H1 (cell line): ENCODE measurements around the gene DLL4. TPM values are rescaled to one million over a fixed set of nuclear protein-coding genes. Genes with fewer than 3 reads are reported as not detected.

Experiments used
- CTCF ChIA-PET: fragments of 300-600 bp; sonication (Branson Sonifier 250); formaldehyde crosslinking; loops from one replicate; lab custom pipeline; 2021; ENCODE audit not compliant: partially characterized antibody; lab: Charles Lee
- POLR2A ChIA-PET: fragments of 300-600 bp; sonication (Branson Sonifier 250); formaldehyde crosslinking; loops from one replicate; lab custom pipeline; 2021; ENCODE audit warnings: inconsistent platforms; ENCODE audit not compliant: partially characterized antibody; lab: Charles Lee
- DNase-seq, 2 experiments: peaks; one replicate each; pipeline versions ENCODE4 v3.0.0 to v3.0.0-alpha.2; 2010 to 2022; ENCODE audit warnings: low spot score in 2 of 2, low read depth in 1 of 2, mixed read lengths in 1 of 2
- FAIRE-seq: peaks from 2 replicates; lab custom pipeline; 2011; peaks lifted over from hg19 to GRCh38; lab: Jason Lieb, UNC
- H2AFZ ChIP-seq: 2 replicates; pipeline ENCODE4 v1.8.1; 2012; ENCODE audit warnings: low read length, inconsistent platforms
- H2AK5ac ChIP-seq: 2 replicates; pipeline ENCODE4 v1.6.1; 2013; ENCODE audit warnings: low read depth, low read length
- H2BK120ac ChIP-seq: replicated peaks from 2 replicates; pipeline ENCODE3; 2013; ENCODE audit warnings: low read depth, low read length, inconsistent platforms
- H2BK12ac ChIP-seq: 2 replicates; pipeline ENCODE4 v1.6.1; 2013; ENCODE audit warnings: low read depth, low read length
- H2BK15ac ChIP-seq: 2 replicates; pipeline ENCODE4 v1.6.1; 2013; ENCODE audit warnings: low read length
- H2BK20ac ChIP-seq: 2 replicates; pipeline ENCODE4 v1.6.1; 2013; ENCODE audit warnings: low read length
- H2BK5ac ChIP-seq: 2 replicates; pipeline ENCODE4 v1.6.1; 2013; ENCODE audit warnings: low read depth, low read length
- H3K14ac ChIP-seq: 2 replicates; pipeline ENCODE4 v1.6.1; 2013; ENCODE audit warnings: inconsistent platforms; ENCODE audit not compliant: insufficient read length
- H3K18ac ChIP-seq: 2 replicates; pipeline ENCODE4 v1.6.1; 2013; ENCODE audit warnings: low read length; ENCODE audit errors: extremely low read depth
- H3K23ac ChIP-seq: 2 replicates; pipeline ENCODE4 v1.6.1; 2013; ENCODE audit warnings: inconsistent platforms; ENCODE audit not compliant: insufficient read length
- H3K23me2 ChIP-seq: 2 replicates; pipeline ENCODE4 v1.6.1; 2013; ENCODE audit warnings: low read depth, low read length
- H3K27ac ChIP-seq: 2 replicates; pipeline ENCODE4 v1.6.1; 2011; ENCODE audit warnings: low read depth, low read length, inconsistent platforms
- H3K27me3 ChIP-seq, 4 experiments: replicated peaks in 1 of 4; 1 replicate in 1 of 4; 2 replicates in 3 of 4; pipeline versions ENCODE4 v1.6.1 to v1.8.1; 2011 to 2013; ENCODE audit warnings: low read length in 3 of 4, mild to moderate bottlenecking in 3 of 4, inconsistent platforms in 2 of 4, mixed read lengths in 2 of 4, moderate library complexity in 1 of 4; ENCODE audit not compliant: control insufficient read depth in 3 of 4, insufficient read depth in 3 of 4; ENCODE audit errors: extremely low read depth in 1 of 4
- H3K36me3 ChIP-seq, 4 experiments: 2 replicates each; pipeline versions ENCODE4 v1.6.1 to v1.8.1; 2011 to 2013; ENCODE audit warnings: mild to moderate bottlenecking in 4 of 4, low read length in 3 of 4, moderate library complexity in 2 of 4, control low read depth in 1 of 4, inconsistent platforms in 1 of 4; ENCODE audit not compliant: insufficient read depth in 4 of 4, control insufficient read depth in 2 of 4
- H3K4ac ChIP-seq: replicated peaks from 2 replicates; pipeline ENCODE3; 2013; ENCODE audit warnings: low read length, low read depth, mixed read lengths, inconsistent platforms; ENCODE audit not compliant: insufficient read length
- H3K4me1 ChIP-seq, 4 experiments: replicated peaks in 1 of 4; 1 replicate in 1 of 4; 2 replicates in 3 of 4; pipeline versions ENCODE4 v1.6.1 to v1.8.1; 2011 to 2013; ENCODE audit warnings: low read length in 3 of 4, inconsistent platforms in 2 of 4, mixed read lengths in 1 of 4; ENCODE audit not compliant: insufficient read depth in 4 of 4, control insufficient read depth in 3 of 4
- H3K4me2 ChIP-seq, 2 experiments: 2 replicates each; pipeline versions ENCODE4 v1.6.1 to v1.8.1; 2011 to 2013; ENCODE audit warnings: low read depth in 2 of 2, low read length in 2 of 2, control low read depth in 1 of 2, inconsistent platforms in 1 of 2, mild to moderate bottlenecking in 1 of 2; ENCODE audit not compliant: insufficient read depth in 1 of 2
- H3K4me3 ChIP-seq, 4 experiments: fragments of 200-600, 300-600 bp in 1 of 4; sonication (generic), shearing (Covaris generic), sonication (Bioruptor Twin) in 1 of 4; 2 replicates each; pipeline versions ENCODE4 v1.5.1 to v1.8.1; 2011 to 2016; ENCODE audit warnings: low read length in 4 of 4, low read depth in 3 of 4, control low read depth in 2 of 4, inconsistent platforms in 2 of 4, mild to moderate bottlenecking in 2 of 4, mixed read lengths in 1 of 4, moderate library complexity in 1 of 4; ENCODE audit not compliant: insufficient read depth in 2 of 4; ENCODE audit errors: extremely low read depth in 1 of 4
- H3K56ac ChIP-seq: replicated peaks from 2 replicates; pipeline ENCODE3; 2013; ENCODE audit warnings: low read depth, mild to moderate bottlenecking, mixed read lengths, low read length, inconsistent platforms; ENCODE audit not compliant: insufficient read length
- H3K79me1 ChIP-seq: 2 replicates; pipeline ENCODE4 v1.6.1; 2013; ENCODE audit warnings: low read depth, low read length, control low read depth
- H3K79me2 ChIP-seq, 2 experiments: 2 replicates each; pipeline versions ENCODE4 v1.6.1 to v1.8.1; 2012 to 2013; ENCODE audit warnings: low read length in 2 of 2, mild to moderate bottlenecking in 2 of 2, inconsistent platforms in 1 of 2; ENCODE audit not compliant: insufficient read depth in 2 of 2, control insufficient read depth in 1 of 2
- H3K9ac ChIP-seq, 4 experiments: replicated peaks in 1 of 4; 1 replicate in 1 of 4; 2 replicates in 3 of 4; pipeline versions ENCODE4 v1.6.1 to v1.8.1; 2011 to 2013; ENCODE audit warnings: low read depth in 3 of 4, low read length in 3 of 4, control low read depth in 2 of 4, mild to moderate bottlenecking in 2 of 4, moderate library complexity in 2 of 4, inconsistent platforms in 1 of 4; ENCODE audit errors: extremely low read depth in 1 of 4
- H3K9me3 ChIP-seq, 2 experiments: 2 replicates each; pipeline versions ENCODE4 v1.6.1 to v1.8.1; 2012 to 2013; ENCODE audit warnings: mild to moderate bottlenecking in 2 of 2, moderate library complexity in 2 of 2, control low read depth in 1 of 2, inconsistent platforms in 1 of 2, low read depth in 1 of 2, low read length in 1 of 2, mixed read lengths in 1 of 2; ENCODE audit not compliant: insufficient read depth in 2 of 2
- H4K20me1 ChIP-seq, 2 experiments: replicated peaks in 1 of 2; 2 replicates each; pipeline versions ENCODE3 to v1.8.1; 2011 to 2013; ENCODE audit warnings: inconsistent platforms in 2 of 2, low read length in 2 of 2, mild to moderate bottlenecking in 1 of 2; ENCODE audit not compliant: insufficient read depth in 2 of 2, control insufficient read depth in 1 of 2
- H4K5ac ChIP-seq: 2 replicates; pipeline ENCODE4 v1.6.1; 2013; ENCODE audit warnings: low read length, low read depth, mixed read lengths, inconsistent platforms; ENCODE audit not compliant: insufficient read length
- H4K8ac ChIP-seq: 2 replicates; pipeline ENCODE4 v1.8.0; 2013; ENCODE audit warnings: mild to moderate bottlenecking, moderate library complexity, low read length, inconsistent platforms; ENCODE audit not compliant: insufficient read depth; ENCODE audit errors: extremely low read depth
- H4K91ac ChIP-seq: replicated peaks from 2 replicates; pipeline ENCODE3; 2013; ENCODE audit warnings: low read length, mixed read lengths, inconsistent platforms; ENCODE audit not compliant: insufficient read length
- CBX8 ChIP-seq: fragments of 300-800, 300-1000 bp; sonication (generic); IDR thresholded peaks from 2 replicates; pipeline ENCODE4 v1.7.1; 2016; ENCODE audit warnings: low read depth, low read length, borderline replicate concordance
- EP300 ChIP-seq, 2 experiments: IDR thresholded peaks; 1 replicate in 1 of 2; 2 replicates in 1 of 2; pipeline ENCODE4 v1.6.1; 2011 to 2012; ENCODE audit warnings: low read depth in 2 of 2, low read length in 2 of 2, mild to moderate bottlenecking in 2 of 2, borderline replicate concordance in 1 of 2, inconsistent platforms in 1 of 2, moderate library complexity in 1 of 2
- EZH2 ChIP-seq: fragments of 200-600 bp; sonication (generic); IDR thresholded peaks from 2 replicates; pipeline ENCODE4 v1.7.1; 2012; ENCODE audit warnings: low read depth, mild to moderate bottlenecking, moderate library complexity, low read length, inconsistent platforms; ENCODE audit not compliant: severe bottlenecking
- KDM5A ChIP-seq: fragments of 200-600 bp; IDR thresholded peaks from 2 replicates; pipeline ENCODE4 v1.7.1; 2012; ENCODE audit warnings: mild to moderate bottlenecking, low read length, inconsistent platforms, mixed read lengths
- NANOG ChIP-seq: IDR thresholded peaks from 2 replicates; pipeline ENCODE4 v1.6.1; 2011; ENCODE audit warnings: low read length, low read depth, mild to moderate bottlenecking, inconsistent platforms; ENCODE audit not compliant: insufficient read depth, poor library complexity, severe bottlenecking
- PHF8 ChIP-seq: fragments of 200-600 bp; sonication (generic); conservative IDR thresholded peaks from 2 replicates; pipeline ENCODE4 v1.7.1; 2012; ENCODE audit warnings: low read depth, mild to moderate bottlenecking, inconsistent platforms, low read length, moderate library complexity
- RBBP5 ChIP-seq: IDR thresholded peaks from 2 replicates; pipeline ENCODE4 v1.7.1; 2012; ENCODE audit warnings: low read depth, mild to moderate bottlenecking, inconsistent platforms, low read length, moderate library complexity, borderline replicate concordance
- SP4 ChIP-seq: IDR thresholded peaks from 2 replicates; pipeline ENCODE4 v1.6.1; 2012; ENCODE audit warnings: low read length, inconsistent platforms
- TAF1 ChIP-seq: IDR thresholded peaks from 2 replicates; pipeline ENCODE4 v1.6.1; 2011; ENCODE audit warnings: mild to moderate bottlenecking, low read depth, low read length
- WGBS, 2 experiments: shearing (Covaris generic) in 1 of 2; methylation state at CpG; one replicate each; pipeline versions ENCODE4 v1.1.6 to v1.1.7; 2013 to 2015; ENCODE audit warnings: low lambda C conversion rate in 2 of 2, mixed read lengths in 2 of 2, inconsistent platforms in 1 of 2, low coverage in 1 of 2, missing lambda C conversion rate in 1 of 2; ENCODE audit not compliant: insufficient replicate concordance in 2 of 2, insufficient coverage in 1 of 2, insufficient read length in 1 of 2; ENCODE audit errors: extremely low coverage in 1 of 2, missing lambda C conversion rate in 1 of 2; 5-methylcytosine and 5-hydroxymethylcytosine counted together
- polyA plus RNA-seq, 7 experiments: library from polyadenylated mRNA; depleted of rRNA in 3 of 7; stranded (reverse) in 5 of 7; unstranded in 2 of 7; fragments of >200 nt in 5 of 7; fragments of 200-250 nt in 2 of 7; gene quantifications; 1 replicate in 5 of 7; 2 replicates in 1 of 7; 4 replicates in 1 of 7; pipeline versions ENCODE4 v1.2.1 to v1.2.3, GENCODE V29; 2011 to 2013; ENCODE audit warnings: missing spikeins in 2 of 7, mixed read lengths in 2 of 7
- total RNA-seq: library from RNA; stranded (reverse); fragmentation: NEBNext Ultra II Directional; extraction: Animal tissue kit (Norgen Biotek cat#: 25700); gene quantifications from 2 replicates; pipeline ENCODE4 v1.2.1, GENCODE V29; 2021

Gene DLL4
- total and polyA plus RNA-seq, 2 of the 8 experiments (the other 6 are each of a cell fraction or from before 2014, with no cell fraction given): 0.23 to 0.60 TPM

DNA sequence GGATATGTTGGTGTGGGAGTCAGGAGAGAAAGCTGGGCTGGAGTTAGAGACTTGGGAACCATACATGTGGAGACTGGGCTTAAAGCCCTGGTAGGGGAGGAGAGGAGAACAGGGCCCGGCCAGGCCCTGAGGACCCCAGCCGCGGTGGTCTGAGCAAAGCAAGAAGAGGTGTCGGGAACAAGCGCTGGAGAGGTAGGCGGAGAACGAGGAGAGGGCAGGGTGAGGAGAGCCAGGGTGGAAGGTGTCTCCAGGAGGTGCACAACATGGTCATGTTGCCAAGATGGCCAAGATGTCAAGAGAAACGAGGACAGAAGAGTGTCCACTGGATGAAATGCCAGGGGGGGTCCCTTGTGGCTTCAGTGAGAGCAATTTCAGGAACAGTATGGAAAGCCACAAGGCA lies 29.6 kb downstream of the DLL4 start:
- Histone ChIP-seq H2BK15ac (no peak overlapping the region), H2AK5ac (no peak overlapping the region), H3K18ac (no peak overlapping the region), H3K23me2 (no peaks in the 10 kb centered on the region), H2BK5ac (peak overlapping the region; percentile 44; the same call in 1 of the 2 replicates), H3K4me1 (peaks cover 0 to 9% (median 4%) of the 10 kb centered on the region in 4 experiments; a peak in 5 of 7 replicates), H3K9me3 (no peaks in the 10 kb centered on the region), H3K23ac (no peak overlapping the region), H2BK20ac (0 out of 2 replicates have a peak overlapping the region, but pooled peaks have one; percentile 18), H3K56ac (no peak overlapping the region), H3K9ac (no peak overlapping the region), H2AFZ (no peak overlapping the region), H3K27me3 (no peaks in the 10 kb centered on the region), H3K4me2 (no peak overlapping the region), H4K20me1 (peaks cover 0 to 12% of the 10 kb centered on the region in 2 experiments), H2BK120ac (no peak overlapping the region), H3K4me3 (no peak overlapping the region), H4K8ac (no peak overlapping the region), H3K27ac (no peak overlapping the region), H4K91ac (no peak overlapping the region), H3K79me1 (no peaks in the 10 kb centered on the region; the same call in 1 of the 2 replicates), H2BK12ac (no peak overlapping the region), H3K79me2 (peaks cover 0 to 26% of the 10 kb centered on the region in 2 experiments; a peak in 2 of 4 replicates), H3K4ac (no peak overlapping the region)
- 94% methylated on average over 8 of the region's 8 CpGs; no CpG with 5 or more reads in 1 of the 2 experiments for WGBS, 2 experiments
- CTCF ChIA-PET: interaction anchor here (0.7 to 2.9 kb wide), 6 partner anchors 17 to 630 kb away, joined by 3 to 17 read pairs (median 3); no protein-coding TSS in a partner anchor
- FAIRE-seq: no peak
- TF ChIP-seq EZH2: no peak
- TF ChIP-seq TAF1: no peak
- TF ChIP-seq SP4: no peak
- TF ChIP-seq CBX8: no peak
- no peak for TF ChIP-seq KDM5A
- TF ChIP-seq PHF8: no peak
- TF ChIP-seq EP300 (IDR thresholded peaks at IDR 0.05; ENCODE audit: borderline replicate concordance in 1 of 2, low read depth in 2 of 2, low read length in 2 of 2): no peak
- TF ChIP-seq RBBP5: no peak
- no peak for TF ChIP-seq NANOG
- TF ChIP-seq, all 59 proteins: peak for 0
- Histone ChIP-seq H4K5ac (no peak overlapping the region), H3K36me3 (peaks cover 8 to 33% (median 12%) of the 10 kb centered on the region in 4 experiments), H3K14ac (no peak overlapping the region)
- DNase-seq: no peak
- POLR2A ChIA-PET: interaction anchor here (0.8 to 28.7 kb wide), 10 partner anchors 10 to 156 kb away, joined by 3 to 1505 read pairs (median 12); partner anchors contain the start of genes CHAC1 and DLL4
